IPS-18a (cell line): ENCODE results near the gene USP40.
A peak's percentile ranks its signal among the peaks of the same experiment; 100 is the strongest.
"Not testable (repeated sequence)": the region's sequence is repeated elsewhere in the genome, so short reads cannot be mapped to it uniquely, and the experiment has no call there.

Experiments
- H3K27ac ChIP-seq: one replicate; pipeline ENCODE4 v1.5.1; 2013; ENCODE audit warnings: low read length
- H3K27me3 ChIP-seq: one replicate; pipeline ENCODE4 v1.6.1; 2013; ENCODE audit warnings: mild to moderate bottlenecking, low read length; ENCODE audit not compliant: control insufficient read depth, insufficient read depth
- H3K36me3 ChIP-seq: one replicate; pipeline ENCODE4 v1.6.1; 2013; ENCODE audit warnings: low read depth, low read length; ENCODE audit not compliant: control insufficient read depth
- H3K4me1 ChIP-seq: one replicate; pipeline ENCODE4 v1.6.1; 2013; ENCODE audit warnings: low read depth, low read length; ENCODE audit not compliant: control insufficient read depth
- H3K4me3 ChIP-seq: one replicate; pipeline ENCODE4 v1.5.1; 2013; ENCODE audit warnings: low read length
- H3K9ac ChIP-seq: one replicate; pipeline ENCODE4 v1.6.1; 2013; ENCODE audit warnings: mild to moderate bottlenecking, low read length, moderate library complexity
- H3K9me3 ChIP-seq: one replicate; pipeline ENCODE4 v1.6.1; 2013; ENCODE audit warnings: low read depth, low read length; ENCODE audit not compliant: control insufficient read depth

USP40 gene

GRCh38 chr2:233566141-233566956, at the start of gene USP40:
USP40 (minus strand) TSS chr2:233566782; CDS start chr2:233565554, 1,228 bp downstream.
- Histone ChIP-seq H3K27me3 (no peaks in the 10 kb centered on the region), H3K27ac (peak within 1 kb of the TSS; percentile 89), H3K4me1 (peaks cover 7% of the 10 kb centered on the region), H3K4me3 (peak within 1 kb of the TSS; percentile 86), H3K9me3 (no peaks in the 10 kb centered on the region), H3K9ac (peak within 1 kb of the TSS; percentile 83), H3K36me3 (no peaks in the 10 kb centered on the region)

- Histone ChIP-seq H3K4me1 (no peaks in the 10 kb centered on the region), H3K27ac (no peak overlapping the region), H3K4me3 (no peak overlapping the region), H3K9me3 (no peaks in the 10 kb centered on the region), H3K27me3 (no peaks in the 10 kb centered on the region), H3K9ac (no peak overlapping the region), H3K36me3 (no peaks in the 10 kb centered on the region)
These were observed 44.7 kb upstream of the USP40 start for GRCh38 chr2:233611284-233611683.

- Histone ChIP-seq H3K4me3 (no peak overlapping the region), H3K27ac (no peak overlapping the region), H3K9ac (no peak overlapping the region), H3K36me3 (no peaks in the 10 kb centered on the region), H3K9me3 (no peaks in the 10 kb centered on the region), H3K27me3 (no peaks in the 10 kb centered on the region), H3K4me1 (no peaks in the 10 kb centered on the region)
These were observed 39.1 kb upstream of the USP40 start for GRCh38 chr2:233605680-233606079.

GRCh38 chr2:233604826-233605225, 38.2 kb upstream of the USP40 start:
- Histone ChIP-seq H3K9me3 (no peaks in the 10 kb centered on the region), H3K4me3 (no peak overlapping the region), H3K4me1 (no peaks in the 10 kb centered on the region), H3K36me3 (no peaks in the 10 kb centered on the region), H3K27ac (no peak overlapping the region), H3K27me3 (no peaks in the 10 kb centered on the region), H3K9ac (no peak overlapping the region)

- Histone ChIP-seq H3K4me1 (no peaks in the 10 kb centered on the region), H3K36me3 (no peaks in the 10 kb centered on the region), H3K27me3 (no peaks in the 10 kb centered on the region), H3K9me3 (no peaks in the 10 kb centered on the region), H3K27ac (no peak overlapping the region), H3K9ac (no peak overlapping the region), H3K4me3 (no peak overlapping the region)
These were observed 36.9 kb upstream of the USP40 start for GRCh38 chr2:233603520-233603919.

- H3K27me3 ChIP-seq = no peaks in the 10 kb centered on the region
- no peak overlapping the region for H3K4me3 ChIP-seq
- H3K36me3 ChIP-seq = no peaks in the 10 kb centered on the region
- no peak overlapping the region for H3K27ac ChIP-seq
- H3K9ac ChIP-seq = no peak overlapping the region
- no peaks in the 10 kb centered on the region for H3K4me1 ChIP-seq
- H3K9me3 ChIP-seq = no peaks in the 10 kb centered on the region
These were observed 35.5 kb upstream of the USP40 start for GRCh38 chr2:233602076-233602475.

GRCh38 chr2:233600386-233600785, 33.8 kb upstream of the USP40 start:
- H3K27me3 ChIP-seq = no peaks in the 10 kb centered on the region
- no peaks in the 10 kb centered on the region for H3K4me1 ChIP-seq

GRCh38 chr2:233598952-233599351, 32.4 kb upstream of the USP40 start:
- H3K4me1 ChIP-seq = no peaks in the 10 kb centered on the region
- no peak overlapping the region for H3K9ac ChIP-seq

More at GRCh38 chr2:233600386-233600785, 33.8 kb upstream of the USP40 start:
- H3K36me3 ChIP-seq = no peaks in the 10 kb centered on the region
- no peaks in the 10 kb centered on the region for H3K9me3 ChIP-seq
- H3K9ac ChIP-seq = no peak overlapping the region
- H3K4me3 ChIP-seq = no peak overlapping the region
- H3K27ac ChIP-seq = no peak overlapping the region

GRCh38 chr2:233597522-233597921, 30.9 kb upstream of the USP40 start:
- H3K27ac ChIP-seq = no peak overlapping the region
- H3K27me3 ChIP-seq = no peaks in the 10 kb centered on the region
- H3K4me3 ChIP-seq = no peak overlapping the region
- no peaks in the 10 kb centered on the region for H3K4me1 ChIP-seq
- H3K9ac ChIP-seq = no peak overlapping the region
- H3K36me3 ChIP-seq = no peaks in the 10 kb centered on the region
- no peaks in the 10 kb centered on the region for H3K9me3 ChIP-seq

More at GRCh38 chr2:233598952-233599351, 32.4 kb upstream of the USP40 start:
- Histone ChIP-seq H3K9me3 (no peaks in the 10 kb centered on the region), H3K27ac (no peak overlapping the region), H3K36me3 (no peaks in the 10 kb centered on the region), H3K27me3 (no peaks in the 10 kb centered on the region), H3K4me3 (no peak overlapping the region)

- H3K4me3 ChIP-seq = no peak overlapping the region
- H3K36me3 ChIP-seq = no peaks in the 10 kb centered on the region
- no peaks in the 10 kb centered on the region for H3K4me1 ChIP-seq
- no peaks in the 10 kb centered on the region for H3K9me3 ChIP-seq
- no peak overlapping the region for H3K27ac ChIP-seq
- H3K9ac ChIP-seq = no peak overlapping the region
- H3K27me3 ChIP-seq = no peaks in the 10 kb centered on the region
These were observed 26.6 kb upstream of the USP40 start for GRCh38 chr2:233593201-233593600.

- not testable (repeated sequence) for H3K4me1 ChIP-seq, H3K27ac ChIP-seq, H3K27me3 ChIP-seq, H3K36me3 ChIP-seq, H3K9ac ChIP-seq, H3K4me3 ChIP-seq, H3K9me3 ChIP-seq
These were observed 26.1 kb upstream of the USP40 start for GRCh38 chr2:233592706-233593105.

- Histone ChIP-seq H3K4me1 (no peaks in the 10 kb centered on the region), H3K9me3 (no peaks in the 10 kb centered on the region), H3K4me3 (no peak overlapping the region), H3K9ac (no peak overlapping the region), H3K36me3 (no peaks in the 10 kb centered on the region), H3K27ac (no peak overlapping the region), H3K27me3 (no peaks in the 10 kb centered on the region)
These were observed 21.8 kb upstream of the USP40 start for GRCh38 chr2:233588400-233588799.
